GM18951 (cell line): ENCODE data around the gene OLFML1.

Source experiments
- POLR2A ChIP-seq: IDR thresholded peaks from 4 replicates; pipeline ENCODE4 v1.6.1; 2011; ENCODE audit warnings: mild to moderate bottlenecking; ENCODE audit not compliant: insufficient read length, insufficient read depth; ENCODE audit errors: extremely low read depth
- in situ Hi-C: fragments of 300-500 bp; cut with MboI; formaldehyde crosslinking; loops from one replicate; pipeline ENCODE4 v1.12.0; 2022; ENCODE audit warnings: low sequenced_read_pairs, mixed read lengths, inconsistent platforms; ENCODE audit not compliant: unreplicated experiment

Gene OLFML1

DNA sequence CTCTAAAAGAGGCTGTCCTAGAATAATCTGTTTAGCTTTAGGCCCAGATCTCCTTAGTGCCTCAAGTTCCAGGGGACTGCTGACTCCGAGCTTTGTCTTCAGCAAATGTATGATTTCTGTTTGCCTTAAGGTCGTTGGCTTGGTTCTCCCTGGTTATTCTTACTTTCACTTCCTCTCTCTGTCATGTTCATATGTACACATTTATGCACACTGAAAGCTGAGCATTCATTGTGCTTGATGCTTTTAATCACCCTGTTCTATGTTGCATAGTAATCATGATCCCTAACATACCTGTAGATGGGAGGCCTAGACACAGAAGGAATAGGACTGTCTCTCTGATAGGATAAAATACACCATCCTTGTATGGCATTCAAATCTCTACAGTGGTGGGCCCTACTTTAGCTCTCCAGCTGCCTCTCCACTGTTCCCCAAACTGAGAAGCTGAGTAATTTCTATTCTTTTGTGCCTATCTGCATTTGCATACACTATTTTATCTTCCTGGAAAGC lies 35.7 kb downstream of the OLFML1 start:
- in situ Hi-C loops, result no loop called here
- TF ChIP-seq POLR2A, result no peak

DNA sequence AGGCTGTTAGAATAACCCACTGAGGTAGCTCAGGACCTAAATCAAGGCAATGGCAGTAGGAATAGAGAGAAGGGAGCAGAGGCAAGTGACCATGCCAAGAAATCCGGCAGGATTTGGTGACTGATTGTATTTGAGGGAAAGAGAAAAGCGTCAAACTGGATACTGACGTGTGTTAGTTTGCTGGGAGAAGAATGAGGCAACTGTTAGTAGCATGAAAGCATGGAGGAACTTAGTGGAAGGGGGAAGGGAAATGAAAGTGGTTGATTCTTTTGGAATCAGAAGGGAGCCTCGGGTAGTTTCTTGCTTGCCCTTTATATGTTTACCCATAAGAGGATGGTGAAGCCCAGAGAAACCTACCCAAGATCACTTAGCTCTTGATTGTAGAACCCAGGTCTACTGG lies 36.8 kb downstream of the OLFML1 start:
- in situ Hi-C loops, result no loop called here
- TF ChIP-seq POLR2A, result no peak

DNA sequence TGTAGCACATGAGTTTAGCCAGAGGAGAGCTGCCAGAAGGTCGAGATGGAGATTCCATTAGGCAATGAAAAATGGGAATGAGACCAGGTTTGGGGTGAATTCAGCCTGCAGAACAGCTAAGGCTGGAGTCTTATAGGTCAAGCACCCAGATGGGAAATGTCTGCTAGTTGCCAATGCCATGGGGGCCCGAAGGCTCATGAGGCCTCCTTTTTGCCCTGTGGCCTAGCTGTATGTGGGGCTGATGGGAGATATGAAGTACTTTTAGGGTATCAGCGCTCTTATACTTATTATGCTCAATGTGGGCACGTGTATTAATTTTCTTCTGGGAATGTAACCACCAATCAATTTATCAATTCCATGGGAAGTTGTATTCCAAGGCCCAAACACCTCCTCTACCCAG lies 37.2 kb downstream of the OLFML1 start:
- no peak for TF ChIP-seq POLR2A
- in situ Hi-C loops, result no loop called here

DNA sequence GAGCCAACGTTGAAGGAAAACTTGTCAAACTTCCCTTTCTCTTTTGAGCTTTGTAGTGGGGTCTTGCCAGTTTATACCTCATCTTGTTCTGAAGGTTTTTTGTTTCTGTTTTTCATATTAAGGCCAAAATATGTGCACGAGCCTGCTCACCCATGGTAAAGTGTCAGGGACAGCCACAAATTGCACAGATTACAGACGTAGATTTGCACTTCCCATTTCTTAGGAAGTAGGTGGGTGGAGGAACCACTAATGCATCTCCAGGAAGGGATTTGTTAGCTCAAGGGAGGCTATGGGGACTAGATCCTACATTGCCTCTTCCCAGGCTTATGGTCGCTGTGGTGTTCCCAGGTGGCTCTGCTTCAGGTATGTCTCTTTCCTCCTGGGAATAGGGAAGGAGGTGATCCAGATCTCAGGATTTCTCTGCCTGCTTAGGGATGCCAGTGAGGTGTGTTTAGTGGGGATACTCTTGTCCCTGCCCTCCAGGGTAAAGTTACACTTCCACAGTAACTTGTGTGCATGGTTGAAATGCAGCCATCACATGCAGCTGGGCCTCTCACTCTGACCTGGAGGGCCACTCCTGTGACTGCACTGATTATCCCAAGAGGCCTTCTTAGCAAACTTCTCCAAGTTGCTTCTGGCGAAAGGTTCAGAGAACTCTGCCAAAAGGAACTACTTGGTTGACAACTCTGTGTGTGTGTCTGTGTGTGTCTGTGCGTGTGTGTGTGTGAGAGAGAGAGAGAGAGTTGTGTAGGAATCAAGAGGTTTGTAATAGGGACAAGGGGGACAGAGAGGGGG lies 38.3 kb downstream of the OLFML1 start:
- in situ Hi-C loops, result no loop called here

DNA sequence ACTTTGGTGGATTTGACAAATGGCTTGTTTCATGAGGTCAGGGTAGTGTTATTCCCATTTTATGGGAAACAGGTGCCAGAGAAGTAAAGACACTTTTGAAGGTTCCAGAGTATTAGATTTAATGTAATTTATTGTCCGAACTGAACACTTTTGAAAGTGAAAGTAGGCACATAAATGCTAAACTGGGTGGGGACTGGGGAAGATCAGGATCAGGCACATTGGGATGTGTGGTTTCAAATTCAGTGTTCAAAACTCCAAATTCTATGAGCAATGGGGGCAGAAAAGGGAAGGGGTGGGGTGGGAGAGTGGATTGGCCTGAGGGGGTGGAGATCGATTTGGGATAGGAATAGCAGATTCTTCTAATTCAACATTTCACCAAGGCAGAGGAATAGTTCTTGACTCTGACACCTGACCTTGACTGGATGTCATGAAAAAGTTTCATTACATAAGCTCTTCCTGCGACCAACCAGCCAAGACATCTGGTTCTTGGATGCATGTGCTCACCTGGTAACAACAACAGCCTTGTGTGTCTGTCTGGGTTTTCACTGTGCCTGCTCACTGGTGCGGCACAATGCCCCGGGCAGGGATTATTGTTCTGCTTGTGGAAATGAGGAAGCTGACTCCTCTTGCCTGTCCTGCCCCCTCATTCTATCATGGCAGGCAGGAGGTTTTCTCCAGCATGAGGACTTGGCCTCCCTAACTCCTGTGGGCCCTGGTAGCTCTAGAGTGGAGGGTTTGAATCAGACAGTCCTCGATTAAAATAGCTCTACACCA lies 39.3 kb downstream of the OLFML1 start:
- in situ Hi-C loops, result no loop called here

More for the DNA sequence above, 38.3 kb downstream of the OLFML1 start:
- no peak for TF ChIP-seq POLR2A

DNA sequence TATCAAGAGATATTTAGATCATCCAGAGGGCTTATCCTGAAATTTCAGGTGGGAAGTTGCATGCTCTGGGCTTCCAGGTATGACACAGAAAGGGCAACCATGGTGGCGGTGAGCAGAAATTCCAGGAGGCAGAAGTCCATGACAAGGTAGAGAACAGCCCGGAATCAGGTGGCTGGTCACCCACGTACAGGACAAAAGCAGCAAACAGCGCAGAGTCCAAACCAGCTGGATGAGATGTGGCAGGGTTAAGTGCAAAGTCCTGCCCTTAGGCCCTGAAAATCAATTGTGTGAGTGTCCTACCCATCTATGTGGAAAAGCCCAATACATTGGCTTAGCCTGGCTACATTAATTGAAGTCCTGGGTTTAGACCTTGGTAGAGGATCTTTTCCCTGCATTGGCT lies 40.1 kb downstream of the OLFML1 start:
- in situ Hi-C loops, result no loop called here
- TF ChIP-seq POLR2A, result no peak

More for the DNA sequence above, 39.3 kb downstream of the OLFML1 start:
- TF ChIP-seq POLR2A, result no peak

DNA sequence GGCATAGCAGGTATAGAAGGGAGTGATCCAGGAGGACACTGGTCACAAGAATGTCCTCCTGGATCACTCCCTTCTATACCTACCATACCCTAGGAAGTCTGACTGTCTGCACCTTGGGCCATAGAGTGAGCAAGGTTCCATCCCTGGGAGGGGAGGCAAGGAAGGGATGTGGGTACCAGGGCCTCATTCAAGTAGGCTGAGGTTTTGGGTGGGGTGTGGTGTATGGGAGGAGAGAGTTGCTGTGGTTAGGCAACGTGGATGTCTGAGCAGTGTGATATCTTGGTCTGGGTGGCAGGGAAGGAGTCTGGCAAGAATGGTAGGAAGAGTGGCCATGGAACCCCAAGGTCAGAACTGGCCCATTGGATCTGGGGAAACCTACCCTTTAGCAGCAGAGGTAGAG lies 41.7 kb downstream of the OLFML1 start:
- in situ Hi-C loops, result no loop called here

DNA sequence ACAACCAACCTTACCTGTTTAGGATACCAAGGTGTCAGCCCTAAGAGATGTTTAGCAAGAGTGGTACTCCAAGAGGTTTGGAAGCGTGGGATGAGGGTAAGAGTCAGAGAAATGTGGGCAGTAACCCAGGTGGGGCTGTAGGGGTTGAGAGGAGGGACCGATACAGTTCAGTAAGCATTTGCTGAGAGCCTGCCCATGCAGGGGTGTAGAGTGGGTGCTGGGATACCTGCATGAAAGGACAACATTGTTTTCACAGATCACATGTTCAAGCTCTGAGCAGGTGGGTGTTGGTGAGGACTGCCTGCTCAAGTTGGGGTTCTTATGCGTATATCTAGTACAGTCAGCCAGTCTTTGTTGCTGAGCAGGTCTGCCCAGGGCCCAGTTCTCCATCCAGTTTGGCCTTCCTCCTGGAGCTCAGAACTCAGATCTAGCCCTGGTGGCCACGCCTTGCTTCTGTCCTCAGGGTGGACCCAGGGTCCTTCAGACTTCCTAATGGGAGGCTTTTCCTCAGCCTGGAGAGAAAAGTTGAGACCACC lies 43.3 kb downstream of the OLFML1 start:
- in situ Hi-C loops, result no loop called here
- TF ChIP-seq POLR2A, result no peak

More for the DNA sequence above, 41.7 kb downstream of the OLFML1 start:
- no peak for TF ChIP-seq POLR2A

DNA sequence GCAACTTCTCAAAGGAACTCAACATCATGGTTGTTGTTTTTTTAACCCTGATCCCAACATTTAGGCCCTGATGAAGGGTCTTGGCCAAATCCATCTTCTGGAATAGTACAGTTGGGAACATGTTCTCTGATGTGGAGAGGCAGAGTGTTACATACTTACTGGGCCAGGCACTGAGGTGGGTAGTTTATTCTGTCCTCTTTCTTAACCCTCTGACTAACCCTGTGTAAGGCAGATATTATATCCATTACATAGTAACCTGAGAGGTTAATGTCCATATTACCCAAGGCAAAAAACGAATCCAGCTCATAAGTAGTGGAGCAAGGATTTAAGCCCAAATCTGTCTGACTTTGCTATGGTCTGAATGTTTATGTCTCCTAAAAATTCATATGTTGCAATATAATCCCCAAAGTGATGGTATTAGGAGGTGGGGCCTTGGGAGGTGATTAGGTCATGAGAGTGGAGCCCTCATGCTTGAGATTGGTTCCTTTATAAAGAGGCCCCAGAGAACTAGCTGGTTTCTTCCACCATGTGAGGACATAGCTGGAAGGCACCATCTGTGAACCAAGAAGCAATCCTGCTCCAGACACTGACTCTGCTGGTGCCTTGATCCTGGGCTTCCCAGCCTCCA lies 44.8 kb downstream of the OLFML1 start:
- no peak for TF ChIP-seq POLR2A
- in situ Hi-C loops, result no loop called here

DNA sequence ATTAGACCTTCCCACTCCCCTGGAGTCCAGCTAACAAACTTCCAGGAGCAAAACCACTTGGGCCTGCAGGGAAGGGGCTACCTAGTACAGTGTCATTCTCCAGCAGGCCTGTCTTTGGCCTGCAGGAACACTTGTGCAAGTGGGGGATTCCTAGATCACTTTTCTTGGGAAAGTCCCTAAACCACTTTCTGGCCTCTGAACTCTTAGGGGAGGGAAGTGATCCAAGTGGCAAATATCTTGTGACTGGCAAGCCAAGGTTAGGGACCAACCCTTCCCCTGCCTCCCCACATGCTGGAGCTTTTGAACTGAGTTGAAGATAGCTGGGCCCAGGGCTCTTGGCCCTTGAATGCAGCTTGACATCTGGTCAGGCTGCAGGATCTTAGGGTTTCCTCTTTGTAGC lies 45.7 kb downstream of the OLFML1 start:
- in situ Hi-C loops, result no loop called here
- TF ChIP-seq POLR2A, result no peak

DNA sequence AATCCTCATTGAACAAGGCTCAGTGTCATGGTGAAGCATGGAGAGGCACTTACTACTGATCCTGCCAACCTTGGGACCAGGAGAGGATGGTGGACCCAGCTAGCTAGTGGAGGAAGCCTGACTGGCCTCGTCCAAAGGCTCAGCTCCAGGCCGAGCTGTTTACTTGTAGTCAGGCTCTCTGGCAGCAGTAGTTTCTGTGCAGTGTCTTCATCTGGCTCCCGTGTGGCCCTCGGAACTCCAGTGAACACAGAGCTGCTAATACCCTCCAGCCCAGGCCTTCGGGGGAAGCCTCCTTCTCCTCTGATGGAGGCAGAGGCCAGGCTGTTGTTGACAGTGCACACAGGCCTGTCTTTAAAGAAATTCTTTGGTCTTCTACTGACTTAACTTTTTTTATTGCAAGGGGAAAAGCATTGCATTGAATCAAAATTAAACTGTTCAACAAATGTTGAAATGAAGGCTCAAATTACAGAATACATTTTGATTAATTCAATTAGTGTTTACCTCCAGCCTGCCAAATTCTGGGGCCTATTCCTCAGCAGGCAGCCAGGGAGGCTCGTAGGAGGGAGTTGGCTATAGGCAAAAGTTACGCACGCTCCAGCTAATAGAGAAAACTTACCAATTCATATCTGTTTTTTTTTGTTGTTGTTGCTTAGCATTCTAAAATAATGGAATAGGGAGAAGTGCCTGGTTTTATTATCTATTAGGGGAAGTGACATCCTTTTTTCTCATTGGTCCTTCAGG lies 47.3 kb downstream of the OLFML1 start:
- in situ Hi-C loops, result no loop called here
- no peak for TF ChIP-seq POLR2A

DNA sequence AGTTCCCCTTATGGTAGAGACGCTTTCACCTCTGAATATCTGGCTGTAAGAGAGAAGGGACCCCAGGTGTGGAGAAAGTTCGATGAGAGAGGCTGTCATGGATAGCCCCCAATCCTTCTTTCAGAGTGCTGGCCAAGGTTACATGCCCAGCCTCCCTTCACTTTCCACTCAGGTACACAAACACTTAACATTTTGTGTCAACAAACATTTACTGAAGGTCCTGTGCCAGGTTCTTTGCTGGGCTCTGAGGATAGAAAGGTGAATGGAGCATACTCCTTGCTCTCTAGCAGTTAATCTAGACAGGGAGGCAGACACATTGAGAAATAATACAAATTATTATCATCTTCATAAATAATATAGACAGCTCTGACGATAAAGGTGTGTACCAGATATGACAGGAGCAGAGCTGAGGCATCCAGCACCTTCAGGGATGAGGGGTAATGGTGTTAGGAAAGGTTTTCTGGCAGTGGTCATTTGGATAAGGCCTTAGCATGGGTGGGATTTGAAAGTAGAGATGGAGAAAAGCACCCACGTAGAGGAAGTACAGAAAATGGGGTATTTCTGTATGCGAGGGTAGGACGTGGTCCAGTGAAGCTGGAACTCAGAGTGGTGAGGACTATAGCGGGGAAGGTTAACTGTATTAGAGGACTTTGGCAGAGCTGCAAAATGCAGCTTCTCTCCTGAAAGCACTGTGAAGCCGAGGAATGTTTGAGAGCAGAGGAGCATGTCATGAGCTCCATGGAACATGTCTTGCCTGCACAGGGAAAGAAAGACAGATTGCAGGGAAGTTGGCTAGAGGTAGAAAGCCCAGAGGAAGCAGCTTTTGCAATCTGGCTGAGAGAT lies 48.1 kb downstream of the OLFML1 start:
- no peak for TF ChIP-seq POLR2A
- in situ Hi-C loops, result no loop called here

DNA sequence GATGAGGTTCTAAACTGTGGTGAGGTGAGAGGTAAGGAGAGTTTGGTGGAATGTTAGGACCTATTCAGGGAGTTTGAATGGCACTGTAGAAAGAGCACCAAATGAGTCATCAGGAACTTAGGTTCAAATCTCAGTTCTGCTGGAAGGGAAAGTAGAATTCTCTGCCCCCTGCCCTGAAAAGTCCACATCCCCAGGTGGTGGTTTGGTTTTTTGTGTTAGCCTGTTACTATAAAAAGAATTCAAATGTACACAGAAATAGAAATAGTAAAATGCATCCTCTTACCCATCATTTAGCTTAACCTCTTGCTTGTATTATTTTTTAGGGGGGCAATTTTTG lies 48.7 kb downstream of the OLFML1 start:
- in situ Hi-C loops, result no loop called here
- no peak for TF ChIP-seq POLR2A
